ENCODE results near the gene LRMDA. TPM values are rescaled to one million over a fixed set of nuclear protein-coding genes. Genes with fewer than 3 reads are reported as not detected.

LRMDA gene
- total and polyA plus RNA-seq, 2 of the 4 experiments (the other 2 are of a cell fraction), result 0.07 TPM; not detected in 1

DNA sequence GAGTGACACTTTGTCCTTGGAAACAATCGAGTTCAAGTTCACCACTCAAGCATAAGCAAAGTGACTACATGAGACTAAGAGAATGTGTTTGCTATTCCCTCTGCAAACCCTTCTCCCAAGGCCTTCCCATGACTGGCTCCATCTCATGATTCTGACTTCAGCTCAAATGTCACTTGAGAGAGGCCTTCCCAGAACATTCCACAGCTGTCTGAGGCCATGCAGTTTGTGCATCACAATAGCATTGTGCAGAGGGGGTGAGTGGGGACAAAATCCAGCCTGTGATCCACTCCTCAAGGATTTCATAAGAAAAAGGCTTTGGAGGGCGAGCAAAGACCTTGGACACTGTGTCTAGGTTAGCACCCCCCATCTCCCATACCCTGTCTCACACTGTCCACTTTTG is 6.9 kb upstream of the LRMDA start:
- POLR2A ChIA-PET (ENCODE audit: unreplicated experiment), result no interaction called here
- Histone ChIP-seq H3K36me3 (ENCODE audit: control insufficient read depth, insufficient read depth, low read length) (no peaks in the 10 kb centered on the region), H4K91ac (ENCODE audit: insufficient read depth, low read depth, low read length) (no peak overlapping the region), H2AK9ac (replicated peaks; ENCODE audit: low read depth, low read length, poor library complexity) (no peak overlapping the region), H3K9me1 (ENCODE audit: insufficient read depth, low read length) (no peaks in the 10 kb centered on the region), H2BK5ac (ENCODE audit: low read depth, low read length, poor library complexity, severe bottlenecking) (no peak overlapping the region), H3K56ac (ENCODE audit: extremely low read depth, insufficient read depth, low read length) (no peak overlapping the region), H3K27ac (ENCODE audit: insufficient read depth, low read length) (no peak overlapping the region), H2BK120ac (ENCODE audit: low read depth, low read length) (no peak overlapping the region), H4K20me1 (ENCODE audit: insufficient read depth, low read length) (no peaks in the 10 kb centered on the region), H3K79me1 (ENCODE audit: low read depth in 1 of 2, low read length in 2 of 2) (no peaks in the 10 kb centered on the region), H2AFZ (replicated peaks; ENCODE audit: low read length, poor library complexity) (no peak overlapping the region), H2AK5ac (ENCODE audit: low read depth, low read length) (no peak overlapping the region), H3K14ac (replicated peaks; ENCODE audit: low read depth, low read length) (no peak overlapping the region), H3K9me3 (ENCODE audit: control insufficient read depth, insufficient read depth, low read length) (no peaks in the 10 kb centered on the region), H3K9ac (ENCODE audit: low read depth, low read length) (no peak overlapping the region), H3K27me3 (ENCODE audit: control insufficient read depth, insufficient read depth, low read length) (no peaks in the 10 kb centered on the region; the same call in 1 of the 2 replicates), H2BK15ac (ENCODE audit: low read depth, low read length) (no peak overlapping the region), H3K4me2 (ENCODE audit: low read depth, low read length) (no peak overlapping the region), H4K5ac (ENCODE audit: low read depth, low read length) (no peak overlapping the region), H2BK20ac (ENCODE audit: low read depth, low read length) (no peak overlapping the region), H3K18ac (ENCODE audit: low read depth, low read length) (no peak overlapping the region), H3K4me1 (ENCODE audit: control insufficient read depth, insufficient read depth, low read length) (no peaks in the 10 kb centered on the region; the same call in 1 of the 2 replicates), H3K23ac (ENCODE audit: low read depth, low read length) (no peak overlapping the region), H3K4ac (ENCODE audit: low read depth, low read length) (no peak overlapping the region), H3K4me3 (ENCODE audit: insufficient read depth, low read depth, low read length) (no peak overlapping the region), H4K8ac (ENCODE audit: low read depth in 2 of 2, low read length in 2 of 2) (no peak overlapping the region)
- TF ChIP-seq MAZ (IDR thresholded peaks at IDR 0.05; ENCODE audit: borderline replicate concordance, low read depth, low read length) (no peak), NFE2L2 (IDR thresholded peaks at IDR 0.05; ENCODE audit: low read depth, low read length) (no peak), RFX5 (IDR thresholded peaks at IDR 0.05; ENCODE audit: low read depth, low read length) (no peak), RAD21 (IDR thresholded peaks at IDR 0.05; ENCODE audit: low read length) (no peak), BHLHE40 (IDR thresholded peaks at IDR 0.05; ENCODE audit: low read depth, low read length) (no peak), MAFK (IDR thresholded peaks at IDR 0.05; ENCODE audit: low read depth, low read length) (no peak), POLR2A (IDR thresholded peaks at IDR 0.05; ENCODE audit: low read depth, low read length) (no peak), MXI1 (IDR thresholded peaks at IDR 0.05; ENCODE audit: borderline replicate concordance, low read depth, low read length) (no peak), SMC3 (IDR thresholded peaks at IDR 0.05; ENCODE audit: low read depth, low read length) (no peak), CEBPB (IDR thresholded peaks at IDR 0.05; ENCODE audit: low read depth, low read length) (no peak), RCOR1 (IDR thresholded peaks at IDR 0.05; ENCODE audit: insufficient replicate concordance, low read length) (no peak), FOS (IDR thresholded peaks at IDR 0.05; ENCODE audit: low read depth, low read length) (no peak), CHD1 (IDR thresholded peaks at IDR 0.05; ENCODE audit: low read depth, low read length) (no peak)
- TF ChIP-seq, protein P1, sequence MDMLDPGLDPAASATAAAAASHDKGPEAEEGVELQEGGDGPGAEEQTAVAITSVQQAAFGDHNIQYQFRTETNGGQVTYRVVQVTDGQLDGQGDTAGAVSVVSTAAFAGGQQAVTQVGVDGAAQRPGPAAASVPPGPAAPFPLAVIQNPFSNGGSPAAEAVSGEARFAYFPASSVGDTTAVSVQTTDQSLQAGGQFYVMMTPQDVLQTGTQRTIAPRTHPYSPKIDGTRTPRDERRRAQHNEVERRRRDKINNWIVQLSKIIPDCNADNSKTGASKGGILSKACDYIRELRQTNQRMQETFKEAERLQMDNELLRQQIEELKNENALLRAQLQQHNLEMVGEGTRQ (IDR thresholded peaks at IDR 0.05; ENCODE audit: low read depth, low read length), result no peak
- TF ChIP-seq, protein P2, sequence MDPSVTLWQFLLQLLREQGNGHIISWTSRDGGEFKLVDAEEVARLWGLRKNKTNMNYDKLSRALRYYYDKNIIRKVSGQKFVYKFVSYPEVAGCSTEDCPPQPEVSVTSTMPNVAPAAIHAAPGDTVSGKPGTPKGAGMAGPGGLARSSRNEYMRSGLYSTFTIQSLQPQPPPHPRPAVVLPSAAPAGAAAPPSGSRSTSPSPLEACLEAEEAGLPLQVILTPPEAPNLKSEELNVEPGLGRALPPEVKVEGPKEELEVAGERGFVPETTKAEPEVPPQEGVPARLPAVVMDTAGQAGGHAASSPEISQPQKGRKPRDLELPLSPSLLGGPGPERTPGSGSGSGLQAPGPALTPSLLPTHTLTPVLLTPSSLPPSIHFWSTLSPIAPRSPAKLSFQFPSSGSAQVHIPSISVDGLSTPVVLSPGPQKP (IDR thresholded peaks at IDR 0.05; ENCODE audit: borderline replicate concordance, low read depth, low read length), result no peak
- TF ChIP-seq, protein P3, sequence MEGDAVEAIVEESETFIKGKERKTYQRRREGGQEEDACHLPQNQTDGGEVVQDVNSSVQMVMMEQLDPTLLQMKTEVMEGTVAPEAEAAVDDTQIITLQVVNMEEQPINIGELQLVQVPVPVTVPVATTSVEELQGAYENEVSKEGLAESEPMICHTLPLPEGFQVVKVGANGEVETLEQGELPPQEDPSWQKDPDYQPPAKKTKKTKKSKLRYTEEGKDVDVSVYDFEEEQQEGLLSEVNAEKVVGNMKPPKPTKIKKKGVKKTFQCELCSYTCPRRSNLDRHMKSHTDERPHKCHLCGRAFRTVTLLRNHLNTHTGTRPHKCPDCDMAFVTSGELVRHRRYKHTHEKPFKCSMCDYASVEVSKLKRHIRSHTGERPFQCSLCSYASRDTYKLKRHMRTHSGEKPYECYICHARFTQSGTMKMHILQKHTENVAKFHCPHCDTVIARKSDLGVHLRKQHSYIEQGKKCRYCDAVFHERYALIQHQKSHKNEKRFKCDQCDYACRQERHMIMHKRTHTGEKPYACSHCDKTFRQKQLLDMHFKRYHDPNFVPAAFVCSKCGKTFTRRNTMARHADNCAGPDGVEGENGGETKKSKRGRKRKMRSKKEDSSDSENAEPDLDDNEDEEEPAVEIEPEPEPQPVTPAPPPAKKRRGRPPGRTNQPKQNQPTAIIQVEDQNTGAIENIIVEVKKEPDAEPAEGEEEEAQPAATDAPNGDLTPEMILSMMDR (conservative IDR thresholded peaks at IDR 0.05; ENCODE audit: low read depth, low read length), result no peak
- ATAC-seq (ENCODE audit: low read depth) (no peak), DNase-seq (no peak)
- WGBS, 2 experiments (ENCODE audit: extremely low coverage in 2 of 2, insufficient read length in 1 of 2), result no CpG with 5 or more reads among the region's 2 CpGs
- intact Hi-C loops (cut with micrococcal nuclease) (no loop called here), in situ Hi-C loops (cut with MboI; ENCODE audit: low sequenced_read_pairs) (loop anchor here (25.0 kb wide), 3 partner anchors 613 to 1563 kb away; no protein-coding TSS in a partner anchor), dilution Hi-C loops (cut with HindIII; ENCODE audit: low sequenced_read_pairs, unreplicated experiment) (no loop called here)
- BruUV-seq (replicated peaks), result no TSS peak
- CTCF ChIA-PET, result no interaction called here

Data from IMR-90 (cell line).